Measurements from ENCODE around the gene GOLGA6L10.
"Not testable (repeated sequence)": the region's sequence is repeated elsewhere in the genome, so short reads cannot be mapped to it uniquely, and the experiment has no call there.

- TF ChIP-seq CTCF (IDR thresholded peaks at IDR 0.05); ZFX (IDR thresholded peaks at IDR 0.05; ENCODE audit: borderline replicate concordance): not testable (repeated sequence)
Observed at GRCh38 chr15:82395788-82396187, 46.5 kb upstream of the GOLGA6L10 start.
